GM23338 (cell line): ENCODE measurements around the gene ATP5IF1.

Experiments used
- CREB1 ChIP-seq: fragments of 250-450 bp; sonication (Bioruptor Pico); IDR thresholded peaks from 2 replicates; pipeline ENCODE4 v1.5.0; 2020; ENCODE audit warnings: low read depth, mild to moderate bottlenecking, moderate library complexity
- EZH2phosphoT487 ChIP-seq: fragments of 200-600 bp; sonication (generic); IDR thresholded peaks from one replicate; pipeline ENCODE4 v1.8.1; 2018; ENCODE audit warnings: antibody characterized with exemption; ENCODE audit not compliant: unreplicated experiment
- POLR2AphosphoS5 ChIP-seq: IDR thresholded peaks from 2 replicates; pipeline ENCODE4 v1.6.1; 2016; ENCODE audit warnings: antibody characterized with exemption, low read depth
- REST ChIP-seq: IDR thresholded peaks from one replicate; pipeline ENCODE4 v1.6.1; 2018; ENCODE audit warnings: antibody characterized with exemption; ENCODE audit not compliant: unreplicated experiment
- TF ChIP-seq, protein P1 (sequence below), 2 experiments: fragments of 200-600 bp in 1 of 2; sonication (generic) in 1 of 2; conservative IDR thresholded peaks; 2 replicates each; pipeline versions ENCODE4 v1.5.1 to v1.6.1; 2016 to 2017; ENCODE audit warnings: antibody characterized with exemption in 2 of 2, low read depth in 2 of 2, mild to moderate bottlenecking in 2 of 2, moderate library complexity in 1 of 2

DNA sequence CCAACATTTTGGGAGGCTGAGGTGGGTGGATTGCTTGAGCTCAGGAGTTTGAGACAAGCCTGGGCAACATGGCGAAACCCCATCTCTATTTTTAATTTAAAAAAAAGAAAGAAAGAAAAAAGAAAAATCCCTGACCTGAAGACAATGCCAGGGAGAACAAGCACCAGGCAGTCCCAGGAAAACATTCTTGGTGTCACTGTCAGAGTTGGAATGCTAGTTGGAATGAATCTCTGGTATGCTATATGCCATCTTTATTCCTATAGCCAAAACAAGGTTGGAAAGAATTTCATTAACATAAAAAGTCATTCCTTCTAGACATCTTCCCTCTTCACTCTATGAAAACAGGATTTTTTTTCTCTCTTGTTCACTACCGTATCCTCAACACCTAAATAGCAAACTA, 5.9 kb upstream of the ATP5IF1 start:
- TF ChIP-seq REST (no peak), CREB1 (no peak), POLR2AphosphoS5 (no peak), EZH2phosphoT487 (no peak)
- TF ChIP-seq, protein P1, sequence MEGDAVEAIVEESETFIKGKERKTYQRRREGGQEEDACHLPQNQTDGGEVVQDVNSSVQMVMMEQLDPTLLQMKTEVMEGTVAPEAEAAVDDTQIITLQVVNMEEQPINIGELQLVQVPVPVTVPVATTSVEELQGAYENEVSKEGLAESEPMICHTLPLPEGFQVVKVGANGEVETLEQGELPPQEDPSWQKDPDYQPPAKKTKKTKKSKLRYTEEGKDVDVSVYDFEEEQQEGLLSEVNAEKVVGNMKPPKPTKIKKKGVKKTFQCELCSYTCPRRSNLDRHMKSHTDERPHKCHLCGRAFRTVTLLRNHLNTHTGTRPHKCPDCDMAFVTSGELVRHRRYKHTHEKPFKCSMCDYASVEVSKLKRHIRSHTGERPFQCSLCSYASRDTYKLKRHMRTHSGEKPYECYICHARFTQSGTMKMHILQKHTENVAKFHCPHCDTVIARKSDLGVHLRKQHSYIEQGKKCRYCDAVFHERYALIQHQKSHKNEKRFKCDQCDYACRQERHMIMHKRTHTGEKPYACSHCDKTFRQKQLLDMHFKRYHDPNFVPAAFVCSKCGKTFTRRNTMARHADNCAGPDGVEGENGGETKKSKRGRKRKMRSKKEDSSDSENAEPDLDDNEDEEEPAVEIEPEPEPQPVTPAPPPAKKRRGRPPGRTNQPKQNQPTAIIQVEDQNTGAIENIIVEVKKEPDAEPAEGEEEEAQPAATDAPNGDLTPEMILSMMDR (conservative IDR thresholded peaks at IDR 0.05; ENCODE audit: low read depth in 2 of 2), result no peak
